Fibroblast of the aortic adventitia (primary cell): ENCODE data around the gene BOLA3. TPM values are rescaled to one million over a fixed set of nuclear protein-coding genes. Genes with fewer than 3 reads are reported as not detected.
"Not testable (repeated sequence)": the region's sequence is repeated elsewhere in the genome, so short reads cannot be mapped to it uniquely, and the experiment has no call there.

ENCODE experiments used
- DNase-seq: peaks from one replicate; pipeline ENCODE4 v3.0.0-alpha.2; 2010; ENCODE audit warnings: low read depth
- H3K4me3 ChIP-seq: 2 replicates; pipeline ENCODE4 v1.5.1; 2011; ENCODE audit warnings: low read depth, mild to moderate bottlenecking, control low read depth, low read length, moderate library complexity
- total RNA-seq: library from RNA; depleted of rRNA; stranded (reverse); fragments of >200 nt; gene quantifications from 2 replicates; pipeline ENCODE4 v1.2.3, GENCODE V29; 2012; ENCODE audit warnings: low replicate concordance
- TF ChIP-seq, protein P1 (sequence below): IDR thresholded peaks from 2 replicates; pipeline ENCODE4 v1.5.1; 2011; ENCODE audit warnings: mild to moderate bottlenecking, low read length, control low read depth, inconsistent platforms; ENCODE audit not compliant: insufficient read depth

BOLA3 gene, protein sequence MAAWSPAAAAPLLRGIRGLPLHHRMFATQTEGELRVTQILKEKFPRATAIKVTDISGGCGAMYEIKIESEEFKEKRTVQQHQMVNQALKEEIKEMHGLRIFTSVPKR
- total RNA-seq, result 10.2 and 49.4 TPM in 2 replicates

DNA sequence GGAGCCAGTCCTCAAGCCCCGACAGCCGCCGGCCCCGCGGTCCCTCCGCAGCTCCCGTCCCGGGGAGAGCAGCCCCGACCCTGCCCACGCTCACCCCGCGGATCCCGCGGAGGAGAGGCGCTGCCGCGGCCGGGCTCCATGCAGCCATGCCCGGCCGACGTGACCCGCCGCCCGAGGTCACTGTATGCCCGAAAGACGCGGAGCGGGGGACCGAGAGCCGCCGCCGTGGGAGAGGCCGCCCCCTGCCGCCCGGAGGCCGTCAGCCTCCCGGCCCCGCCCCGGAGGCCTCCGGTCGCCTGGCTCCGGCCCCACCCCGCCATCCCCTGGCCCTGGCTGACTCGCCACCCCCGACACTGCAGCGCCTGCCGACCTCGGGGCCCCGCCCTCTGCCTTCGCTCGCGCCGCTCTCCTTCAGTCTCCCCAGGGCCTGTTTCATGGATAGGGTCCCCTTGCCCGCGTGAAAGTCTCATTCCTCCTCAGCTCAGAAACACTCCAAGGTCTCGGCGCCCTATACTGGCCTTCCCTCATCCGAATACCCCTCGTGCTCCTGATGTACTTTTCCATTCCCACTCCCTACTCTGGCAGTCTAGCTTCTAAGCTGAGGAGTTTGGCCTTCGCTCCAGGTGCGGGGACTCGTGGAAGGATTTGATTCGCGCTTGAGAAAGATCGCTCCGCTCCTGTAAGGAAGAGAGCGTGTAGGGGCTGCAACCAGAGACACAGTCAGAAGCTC is at the start of gene BOLA3:
BOLA3 (minus strand) TSS at position 186 of the 730 bp plus-strand sequence; CDS start at position 148, 38 bp downstream.
- TF ChIP-seq, protein P1, sequence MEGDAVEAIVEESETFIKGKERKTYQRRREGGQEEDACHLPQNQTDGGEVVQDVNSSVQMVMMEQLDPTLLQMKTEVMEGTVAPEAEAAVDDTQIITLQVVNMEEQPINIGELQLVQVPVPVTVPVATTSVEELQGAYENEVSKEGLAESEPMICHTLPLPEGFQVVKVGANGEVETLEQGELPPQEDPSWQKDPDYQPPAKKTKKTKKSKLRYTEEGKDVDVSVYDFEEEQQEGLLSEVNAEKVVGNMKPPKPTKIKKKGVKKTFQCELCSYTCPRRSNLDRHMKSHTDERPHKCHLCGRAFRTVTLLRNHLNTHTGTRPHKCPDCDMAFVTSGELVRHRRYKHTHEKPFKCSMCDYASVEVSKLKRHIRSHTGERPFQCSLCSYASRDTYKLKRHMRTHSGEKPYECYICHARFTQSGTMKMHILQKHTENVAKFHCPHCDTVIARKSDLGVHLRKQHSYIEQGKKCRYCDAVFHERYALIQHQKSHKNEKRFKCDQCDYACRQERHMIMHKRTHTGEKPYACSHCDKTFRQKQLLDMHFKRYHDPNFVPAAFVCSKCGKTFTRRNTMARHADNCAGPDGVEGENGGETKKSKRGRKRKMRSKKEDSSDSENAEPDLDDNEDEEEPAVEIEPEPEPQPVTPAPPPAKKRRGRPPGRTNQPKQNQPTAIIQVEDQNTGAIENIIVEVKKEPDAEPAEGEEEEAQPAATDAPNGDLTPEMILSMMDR, result peak; percentile 39
- peak within 1 kb of the TSS; percentile 78 for H3K4me3 ChIP-seq
- DNase-seq, result peak; percentile 56

DNA sequence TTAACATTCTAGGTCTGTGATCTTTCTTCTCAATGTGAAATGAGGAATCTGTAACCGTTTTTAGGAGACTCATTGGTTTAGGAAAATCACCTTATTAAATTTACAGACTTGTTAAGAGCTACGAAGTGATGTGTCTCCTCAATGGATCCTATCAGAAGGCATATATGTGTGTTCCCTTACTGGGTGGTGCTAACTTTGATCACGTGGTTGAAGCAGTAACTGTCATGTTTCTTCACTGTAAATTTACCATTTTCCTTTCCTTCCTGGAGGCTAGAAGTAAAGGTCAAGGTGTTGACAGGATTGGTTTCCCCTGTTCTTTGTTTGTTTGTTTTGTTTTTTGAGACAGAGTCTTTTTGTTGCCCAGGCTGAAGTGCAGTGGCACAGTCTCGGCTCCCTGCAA is 49.3 kb upstream of the BOLA3 start:
- TF ChIP-seq, protein P1, result no peak
- no peak overlapping the region for H3K4me3 ChIP-seq
- no peak for DNase-seq

DNA sequence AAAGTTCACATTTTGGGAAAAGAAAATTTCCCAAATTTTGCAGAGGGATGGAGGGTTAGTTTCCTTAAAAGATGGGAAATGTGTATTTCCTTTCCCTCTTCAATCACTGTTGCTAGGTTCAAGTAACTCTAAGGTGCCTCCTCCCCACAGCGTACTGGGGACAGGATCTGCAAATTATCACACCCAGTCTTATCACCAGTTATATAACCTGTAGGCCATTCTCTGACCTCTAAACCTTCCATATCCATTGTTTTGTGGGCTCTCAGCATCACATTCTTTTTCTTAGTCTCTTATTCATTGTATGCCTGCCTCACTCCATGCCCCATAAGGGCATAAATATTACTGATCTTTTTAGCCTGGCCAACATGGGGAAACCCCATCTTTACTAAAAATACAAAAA is 47.1 kb upstream of the BOLA3 start:
- DNase-seq, result no peak
- TF ChIP-seq, protein P1, result no peak
- no peak overlapping the region for H3K4me3 ChIP-seq

DNA sequence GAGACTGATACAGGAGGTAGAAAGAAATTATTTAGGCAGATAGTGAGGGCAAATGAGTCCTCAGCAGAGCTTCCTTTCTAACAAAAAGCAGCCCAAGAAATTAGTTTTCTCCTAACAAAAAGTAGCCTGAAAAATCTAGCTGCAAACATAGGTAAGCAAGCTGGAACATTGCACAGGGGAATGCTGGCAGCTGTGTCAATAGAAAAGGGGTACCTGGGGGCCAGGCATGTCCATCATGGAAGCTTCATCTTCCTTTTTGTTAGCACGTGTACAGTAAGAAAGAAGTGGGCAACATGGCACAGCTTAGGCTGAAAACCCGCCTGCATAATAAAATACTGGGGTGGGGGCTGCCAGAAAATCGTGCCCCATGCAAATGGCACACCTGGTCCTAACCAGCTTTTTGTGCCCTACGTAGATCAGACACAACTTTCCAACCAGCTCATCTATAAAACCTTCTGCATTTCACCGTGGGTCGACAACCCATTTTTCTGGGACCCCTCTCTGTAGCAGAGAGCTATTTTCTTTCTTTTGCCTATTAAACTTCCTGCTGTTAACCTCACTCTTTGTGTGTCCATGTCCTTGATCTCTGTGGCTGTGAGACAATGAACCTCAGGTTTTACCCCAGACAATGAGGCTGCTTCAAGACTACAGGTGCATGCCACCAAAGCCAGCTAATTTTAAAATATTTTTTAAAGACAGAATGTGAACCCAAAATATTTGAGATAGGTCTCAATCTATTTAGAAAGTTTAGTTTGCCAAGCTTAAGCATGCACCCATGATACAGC is 44.1 kb upstream of the BOLA3 start:
- TF ChIP-seq, protein P1, result no peak
- no peak for DNase-seq
- H3K4me3 ChIP-seq, result no peak overlapping the region

DNA sequence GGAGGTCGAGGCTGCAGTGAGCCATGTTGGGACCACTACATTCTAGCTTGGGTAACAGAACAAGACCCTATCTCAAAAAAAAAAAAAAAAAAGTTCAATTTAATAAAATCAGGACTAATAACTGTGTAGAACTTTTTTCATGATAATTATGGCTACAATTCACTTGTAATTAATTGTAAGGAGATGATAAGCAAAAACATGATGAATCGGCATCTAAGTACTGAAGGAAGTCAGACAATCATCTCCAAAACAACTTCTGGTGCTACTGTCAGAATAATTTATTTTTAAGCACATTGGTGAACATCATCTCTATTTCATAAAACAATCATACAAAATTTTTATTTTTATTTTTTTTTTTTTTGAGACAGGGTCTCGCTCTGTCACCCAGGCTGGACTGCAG is 41.0 kb upstream of the BOLA3 start:
- H3K4me3 ChIP-seq, result no peak overlapping the region
- DNase-seq, result no peak
- TF ChIP-seq, protein P1, result no peak

DNA sequence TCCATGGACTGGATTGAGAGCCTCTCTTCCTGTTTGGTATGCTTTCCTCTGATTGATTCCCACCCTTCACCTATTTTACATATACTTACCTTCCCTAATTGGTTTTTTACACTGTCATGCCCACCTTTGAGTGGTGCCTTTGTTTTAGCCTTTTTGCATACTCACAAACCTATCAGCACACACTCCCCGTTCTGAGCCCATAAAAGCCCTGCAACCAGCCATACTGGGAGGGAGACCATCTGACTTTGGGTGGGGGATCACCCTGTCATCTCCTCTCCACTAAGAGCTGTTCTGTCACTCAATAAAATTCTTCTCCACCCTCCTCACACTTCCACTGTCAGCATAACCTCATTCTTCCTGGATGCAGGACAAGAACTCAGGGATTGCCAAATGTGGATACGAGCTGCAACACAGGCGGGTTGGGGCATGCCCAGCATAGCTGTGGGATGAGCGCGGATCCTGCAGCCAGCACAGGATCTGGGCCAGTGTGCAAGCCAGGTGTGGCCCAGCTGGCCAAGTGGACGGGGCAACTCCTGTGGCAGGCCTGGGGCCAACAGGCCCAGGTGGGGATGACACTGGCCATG is 40.4 kb upstream of the BOLA3 start:
- TF ChIP-seq, protein P1, result no peak
- peak; percentile 63 for DNase-seq
- no peak overlapping the region for H3K4me3 ChIP-seq

DNA sequence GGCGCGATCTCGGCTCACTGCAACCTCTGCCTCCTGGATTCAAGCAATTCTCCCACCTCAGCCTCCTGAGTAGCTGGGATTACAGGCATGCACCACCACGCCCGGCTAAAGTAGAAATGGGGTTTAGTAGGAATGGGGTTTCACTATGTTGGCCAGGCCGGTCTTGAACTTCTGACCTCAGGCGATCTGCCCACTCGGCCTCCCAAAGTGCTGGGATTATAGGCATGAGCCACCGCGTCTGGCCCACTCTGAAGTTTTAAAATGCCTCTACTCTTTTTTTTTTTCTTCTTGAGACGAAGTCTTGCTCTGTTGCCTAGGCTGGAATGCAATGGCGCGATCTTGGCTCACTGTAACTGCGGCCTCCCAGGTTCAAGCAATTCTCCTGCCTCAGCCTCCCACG is 39.0 kb upstream of the BOLA3 start:
- not testable (repeated sequence) for DNase-seq, H3K4me3 ChIP-seq
